H1 (cell line): ENCODE data around the gene ATXN2L. TPM values are rescaled to one million over a fixed set of nuclear protein-coding genes. Genes with fewer than 3 reads are reported as not detected.

Experiments
- CTCF ChIA-PET: fragments of 300-600 bp; sonication (Branson Sonifier 250); formaldehyde crosslinking; loops from one replicate; lab custom pipeline; 2021; ENCODE audit not compliant: partially characterized antibody; lab: Charles Lee
- POLR2A ChIA-PET: fragments of 300-600 bp; sonication (Branson Sonifier 250); formaldehyde crosslinking; loops from one replicate; lab custom pipeline; 2021; ENCODE audit warnings: inconsistent platforms; ENCODE audit not compliant: partially characterized antibody; lab: Charles Lee
- DNase-seq, 2 experiments: peaks; one replicate each; pipeline versions ENCODE4 v3.0.0 to v3.0.0-alpha.2; 2010 to 2022; ENCODE audit warnings: low spot score in 2 of 2, low read depth in 1 of 2, mixed read lengths in 1 of 2
- FAIRE-seq: peaks from 2 replicates; lab custom pipeline; 2011; peaks lifted over from hg19 to GRCh38; lab: Jason Lieb, UNC
- H2AFZ ChIP-seq: 2 replicates; pipeline ENCODE4 v1.8.1; 2012; ENCODE audit warnings: low read length, inconsistent platforms
- H2AK5ac ChIP-seq: 2 replicates; pipeline ENCODE4 v1.6.1; 2013; ENCODE audit warnings: low read depth, low read length
- H2BK120ac ChIP-seq: replicated peaks from 2 replicates; pipeline ENCODE3; 2013; ENCODE audit warnings: low read depth, low read length, inconsistent platforms
- H2BK12ac ChIP-seq: 2 replicates; pipeline ENCODE4 v1.6.1; 2013; ENCODE audit warnings: low read depth, low read length
- H2BK15ac ChIP-seq: 2 replicates; pipeline ENCODE4 v1.6.1; 2013; ENCODE audit warnings: low read length
- H2BK20ac ChIP-seq: 2 replicates; pipeline ENCODE4 v1.6.1; 2013; ENCODE audit warnings: low read length
- H2BK5ac ChIP-seq: 2 replicates; pipeline ENCODE4 v1.6.1; 2013; ENCODE audit warnings: low read depth, low read length
- H3K14ac ChIP-seq: 2 replicates; pipeline ENCODE4 v1.6.1; 2013; ENCODE audit warnings: inconsistent platforms; ENCODE audit not compliant: insufficient read length
- H3K18ac ChIP-seq: 2 replicates; pipeline ENCODE4 v1.6.1; 2013; ENCODE audit warnings: low read length; ENCODE audit errors: extremely low read depth
- H3K23ac ChIP-seq: 2 replicates; pipeline ENCODE4 v1.6.1; 2013; ENCODE audit warnings: inconsistent platforms; ENCODE audit not compliant: insufficient read length
- H3K23me2 ChIP-seq: 2 replicates; pipeline ENCODE4 v1.6.1; 2013; ENCODE audit warnings: low read depth, low read length
- H3K27ac ChIP-seq: 2 replicates; pipeline ENCODE4 v1.6.1; 2011; ENCODE audit warnings: low read depth, low read length, inconsistent platforms
- H3K27me3 ChIP-seq, 4 experiments: replicated peaks in 1 of 4; 1 replicate in 1 of 4; 2 replicates in 3 of 4; pipeline versions ENCODE4 v1.6.1 to v1.8.1; 2011 to 2013; ENCODE audit warnings: low read length in 3 of 4, mild to moderate bottlenecking in 3 of 4, inconsistent platforms in 2 of 4, mixed read lengths in 2 of 4, moderate library complexity in 1 of 4; ENCODE audit not compliant: control insufficient read depth in 3 of 4, insufficient read depth in 3 of 4; ENCODE audit errors: extremely low read depth in 1 of 4
- H3K36me3 ChIP-seq, 4 experiments: 2 replicates each; pipeline versions ENCODE4 v1.6.1 to v1.8.1; 2011 to 2013; ENCODE audit warnings: mild to moderate bottlenecking in 4 of 4, low read length in 3 of 4, moderate library complexity in 2 of 4, control low read depth in 1 of 4, inconsistent platforms in 1 of 4; ENCODE audit not compliant: insufficient read depth in 4 of 4, control insufficient read depth in 2 of 4
- H3K4ac ChIP-seq: replicated peaks from 2 replicates; pipeline ENCODE3; 2013; ENCODE audit warnings: low read length, low read depth, mixed read lengths, inconsistent platforms; ENCODE audit not compliant: insufficient read length
- H3K4me1 ChIP-seq, 4 experiments: replicated peaks in 1 of 4; 1 replicate in 1 of 4; 2 replicates in 3 of 4; pipeline versions ENCODE4 v1.6.1 to v1.8.1; 2011 to 2013; ENCODE audit warnings: low read length in 3 of 4, inconsistent platforms in 2 of 4, mixed read lengths in 1 of 4; ENCODE audit not compliant: insufficient read depth in 4 of 4, control insufficient read depth in 3 of 4
- H3K4me2 ChIP-seq, 2 experiments: 2 replicates each; pipeline versions ENCODE4 v1.6.1 to v1.8.1; 2011 to 2013; ENCODE audit warnings: low read depth in 2 of 2, low read length in 2 of 2, control low read depth in 1 of 2, inconsistent platforms in 1 of 2, mild to moderate bottlenecking in 1 of 2; ENCODE audit not compliant: insufficient read depth in 1 of 2
- H3K4me3 ChIP-seq, 4 experiments: fragments of 200-600, 300-600 bp in 1 of 4; sonication (generic), shearing (Covaris generic), sonication (Bioruptor Twin) in 1 of 4; 2 replicates each; pipeline versions ENCODE4 v1.5.1 to v1.8.1; 2011 to 2016; ENCODE audit warnings: low read length in 4 of 4, low read depth in 3 of 4, control low read depth in 2 of 4, inconsistent platforms in 2 of 4, mild to moderate bottlenecking in 2 of 4, mixed read lengths in 1 of 4, moderate library complexity in 1 of 4; ENCODE audit not compliant: insufficient read depth in 2 of 4; ENCODE audit errors: extremely low read depth in 1 of 4
- H3K56ac ChIP-seq: replicated peaks from 2 replicates; pipeline ENCODE3; 2013; ENCODE audit warnings: low read depth, mild to moderate bottlenecking, mixed read lengths, low read length, inconsistent platforms; ENCODE audit not compliant: insufficient read length
- H3K79me1 ChIP-seq: 2 replicates; pipeline ENCODE4 v1.6.1; 2013; ENCODE audit warnings: low read depth, low read length, control low read depth
- H3K79me2 ChIP-seq, 2 experiments: 2 replicates each; pipeline versions ENCODE4 v1.6.1 to v1.8.1; 2012 to 2013; ENCODE audit warnings: low read length in 2 of 2, mild to moderate bottlenecking in 2 of 2, inconsistent platforms in 1 of 2; ENCODE audit not compliant: insufficient read depth in 2 of 2, control insufficient read depth in 1 of 2
- H3K9ac ChIP-seq, 4 experiments: replicated peaks in 1 of 4; 1 replicate in 1 of 4; 2 replicates in 3 of 4; pipeline versions ENCODE4 v1.6.1 to v1.8.1; 2011 to 2013; ENCODE audit warnings: low read depth in 3 of 4, low read length in 3 of 4, control low read depth in 2 of 4, mild to moderate bottlenecking in 2 of 4, moderate library complexity in 2 of 4, inconsistent platforms in 1 of 4; ENCODE audit errors: extremely low read depth in 1 of 4
- H3K9me3 ChIP-seq, 2 experiments: 2 replicates each; pipeline versions ENCODE4 v1.6.1 to v1.8.1; 2012 to 2013; ENCODE audit warnings: mild to moderate bottlenecking in 2 of 2, moderate library complexity in 2 of 2, control low read depth in 1 of 2, inconsistent platforms in 1 of 2, low read depth in 1 of 2, low read length in 1 of 2, mixed read lengths in 1 of 2; ENCODE audit not compliant: insufficient read depth in 2 of 2
- H4K20me1 ChIP-seq, 2 experiments: replicated peaks in 1 of 2; 2 replicates each; pipeline versions ENCODE3 to v1.8.1; 2011 to 2013; ENCODE audit warnings: inconsistent platforms in 2 of 2, low read length in 2 of 2, mild to moderate bottlenecking in 1 of 2; ENCODE audit not compliant: insufficient read depth in 2 of 2, control insufficient read depth in 1 of 2
- H4K5ac ChIP-seq: 2 replicates; pipeline ENCODE4 v1.6.1; 2013; ENCODE audit warnings: low read length, low read depth, mixed read lengths, inconsistent platforms; ENCODE audit not compliant: insufficient read length
- H4K8ac ChIP-seq: 2 replicates; pipeline ENCODE4 v1.8.0; 2013; ENCODE audit warnings: mild to moderate bottlenecking, moderate library complexity, low read length, inconsistent platforms; ENCODE audit not compliant: insufficient read depth; ENCODE audit errors: extremely low read depth
- H4K91ac ChIP-seq: replicated peaks from 2 replicates; pipeline ENCODE3; 2013; ENCODE audit warnings: low read length, mixed read lengths, inconsistent platforms; ENCODE audit not compliant: insufficient read length
- BCL11A ChIP-seq, 2 experiments: IDR thresholded peaks; one replicate each; pipeline ENCODE4 v1.6.1; 2011; ENCODE audit warnings: low read depth in 2 of 2, low read length in 2 of 2, mild to moderate bottlenecking in 2 of 2
- BRCA1 ChIP-seq: IDR thresholded peaks from 2 replicates; pipeline ENCODE4 v1.6.1; 2012; ENCODE audit warnings: low read depth, low read length, improper control_type of control experiment
- CBX8 ChIP-seq: fragments of 300-800, 300-1000 bp; sonication (generic); IDR thresholded peaks from 2 replicates; pipeline ENCODE4 v1.7.1; 2016; ENCODE audit warnings: low read depth, low read length, borderline replicate concordance
- HDAC6 ChIP-seq: IDR thresholded peaks from one replicate; pipeline ENCODE4 v1.7.1; 2012; ENCODE audit warnings: low read depth, mild to moderate bottlenecking, inconsistent platforms, low read length, moderate library complexity
- JUN ChIP-seq: IDR thresholded peaks from 2 replicates; pipeline ENCODE4 v1.6.1; 2011; ENCODE audit warnings: low read depth, mild to moderate bottlenecking, improper control_type of control experiment, low read length
- KDM4A ChIP-seq: IDR thresholded peaks from one replicate; pipeline ENCODE4 v1.7.1; 2012; ENCODE audit warnings: low read depth, mild to moderate bottlenecking, moderate library complexity, low read length, inconsistent platforms; ENCODE audit not compliant: severe bottlenecking
- NRF1 ChIP-seq: IDR thresholded peaks from 2 replicates; pipeline ENCODE4 v1.6.1; 2011; ENCODE audit warnings: mild to moderate bottlenecking, low read depth, low read length, improper control_type of control experiment
- POLR2A ChIP-seq, 2 experiments: IDR thresholded peaks; 1 replicate in 1 of 2; 2 replicates in 1 of 2; pipeline ENCODE4 v1.6.1; 2011; ENCODE audit warnings: low read depth in 2 of 2, low read length in 2 of 2, mild to moderate bottlenecking in 2 of 2; ENCODE audit errors: control extremely low read depth in 1 of 2
- SAP30 ChIP-seq: fragments of 300-600 bp; sonication (generic); IDR thresholded peaks from 2 replicates; pipeline ENCODE4 v1.7.1; 2012; ENCODE audit warnings: low read length, moderate library complexity, mild to moderate bottlenecking, inconsistent platforms; ENCODE audit not compliant: insufficient read depth, insufficient replicate concordance
- SIRT6 ChIP-seq: IDR thresholded peaks from one replicate; pipeline ENCODE4 v1.7.1; 2012; ENCODE audit warnings: low read length, inconsistent platforms
- SP1 ChIP-seq: IDR thresholded peaks from 2 replicates; pipeline ENCODE4 v1.6.1; 2011; ENCODE audit warnings: low read depth, low read length
- YY1 ChIP-seq: IDR thresholded peaks from 2 replicates; pipeline ENCODE4 v1.6.1; 2011; ENCODE audit warnings: low read depth, mild to moderate bottlenecking, low read length
- ZNF274 ChIP-seq: IDR thresholded peaks from 2 replicates; pipeline ENCODE4 v1.7.0; 2012; ENCODE audit warnings: low read length, borderline replicate concordance; ENCODE audit errors: extremely low read depth
- WGBS, 2 experiments: shearing (Covaris generic) in 1 of 2; methylation state at CpG; one replicate each; pipeline versions ENCODE4 v1.1.6 to v1.1.7; 2013 to 2015; ENCODE audit warnings: low lambda C conversion rate in 2 of 2, mixed read lengths in 2 of 2, inconsistent platforms in 1 of 2, low coverage in 1 of 2, missing lambda C conversion rate in 1 of 2; ENCODE audit not compliant: insufficient replicate concordance in 2 of 2, insufficient coverage in 1 of 2, insufficient read length in 1 of 2; ENCODE audit errors: extremely low coverage in 1 of 2, missing lambda C conversion rate in 1 of 2; 5-methylcytosine and 5-hydroxymethylcytosine counted together
- polyA plus RNA-seq, 7 experiments: library from polyadenylated mRNA; depleted of rRNA in 3 of 7; stranded (reverse) in 5 of 7; unstranded in 2 of 7; fragments of >200 nt in 5 of 7; fragments of 200-250 nt in 2 of 7; gene quantifications; 1 replicate in 5 of 7; 2 replicates in 1 of 7; 4 replicates in 1 of 7; pipeline versions ENCODE4 v1.2.1 to v1.2.3, GENCODE V29; 2011 to 2013; ENCODE audit warnings: missing spikeins in 2 of 7, mixed read lengths in 2 of 7
- total RNA-seq: library from RNA; stranded (reverse); fragmentation: NEBNext Ultra II Directional; extraction: Animal tissue kit (Norgen Biotek cat#: 25700); gene quantifications from 2 replicates; pipeline ENCODE4 v1.2.1, GENCODE V29; 2021
- TF ChIP-seq, protein P1 (sequence below): IDR thresholded peaks from 2 replicates; pipeline ENCODE4 v1.6.1; 2012; ENCODE audit warnings: inconsistent platforms

Gene ATXN2L
- total and polyA plus RNA-seq, 2 of the 8 experiments (the other 6 are each of a cell fraction or from before 2014, with no cell fraction given): 79.1 to 227 TPM

DNA sequence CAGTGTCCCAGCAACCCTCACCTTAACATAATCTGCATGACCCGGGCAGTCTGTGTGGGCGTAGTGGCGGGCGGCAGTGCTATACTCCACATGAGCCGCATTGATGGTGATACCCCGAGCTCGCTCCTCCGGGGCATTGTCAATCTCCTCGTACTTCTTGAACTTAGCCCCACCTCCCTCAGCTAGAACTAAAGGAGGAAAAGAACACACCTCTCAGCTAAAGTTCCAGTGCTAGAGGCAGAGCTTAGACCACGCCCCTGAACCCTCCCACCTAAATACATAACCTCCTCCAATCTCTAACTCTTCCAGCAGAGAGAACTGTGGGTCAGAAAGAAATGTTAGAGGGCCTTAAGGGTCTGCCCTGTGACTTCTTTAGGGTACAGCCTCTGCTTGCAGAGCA, 22.5 kb downstream of the ATXN2L start:
- H3K27ac ChIP-seq: 0 out of 2 replicates have a peak overlapping the region, but pooled peaks have one; percentile 70
- 0 out of 2 replicates have a peak, but pooled peaks cover 2% of the 10 kb centered on the region for H3K79me1 ChIP-seq
- peak overlapping the region; percentile 71 to 98 for H3K4me2 ChIP-seq
- H3K14ac ChIP-seq: no peak overlapping the region
- H3K56ac ChIP-seq: no peak overlapping the region
- H4K91ac ChIP-seq: peak overlapping the region; percentile 91
- H4K8ac ChIP-seq: peak overlapping the region; percentile 99
- H2BK5ac ChIP-seq: peak overlapping the region; percentile 95; the same call in 1 of the 2 replicates
- H4K20me1 ChIP-seq: peaks cover 2 to 14% of the 10 kb centered on the region in 2 experiments
- H3K4ac ChIP-seq: no peak overlapping the region
- H2BK15ac ChIP-seq: no peak overlapping the region
- DNase-seq (peak in 1 of 2 experiments; percentile 39), FAIRE-seq (no peak)
- peaks cover 17 to 32% (median 28%) of the 10 kb centered on the region in 4 experiments for H3K36me3 ChIP-seq
- ChIA-PET POLR2A (interaction anchor here (0.6 to 23.4 kb wide), 8 partner anchors 9 to 121 kb away, joined by 3 to 756 read pairs (median 5); partner anchors contain the start of genes ATP2A1, ATXN2L and SH2B1), CTCF (interaction anchor here (0.8 to 4.8 kb wide), 9 partner anchors 9 to 759 kb away, joined by 3 to 34 read pairs (median 5); partner anchors contain the start of gene SH2B1)
- peaks cover 0 to 7% (median 3%) of the 10 kb centered on the region in 4 experiments; a peak in 5 of 7 replicates for H3K4me1 ChIP-seq
- 80% methylated on average over 10 of the region's 10 CpGs; no CpG with 5 or more reads in 1 of the 2 experiments for WGBS, 2 experiments
- H2BK12ac ChIP-seq: no peak overlapping the region
- no peaks in the 10 kb centered on the region for H3K9me3 ChIP-seq
- H2BK120ac ChIP-seq: no peak overlapping the region
- H2AFZ ChIP-seq: no peak overlapping the region
- peak overlapping the region in 3 of 4 experiments; percentile 75 to 91 (median 89); a peak in 6 of 7 replicates for H3K9ac ChIP-seq
- H2AK5ac ChIP-seq: no peak overlapping the region
- no peak overlapping the region for H3K18ac ChIP-seq
- no peak overlapping the region for H3K23ac ChIP-seq
- peaks cover 0 to 20% of the 10 kb centered on the region in 2 experiments; a peak in 3 of 4 replicates for H3K79me2 ChIP-seq
- peak overlapping the region; percentile 87 to 99 (median 98) for H3K4me3 ChIP-seq
- H2BK20ac ChIP-seq: no peak overlapping the region
- H3K27me3 ChIP-seq: no peaks in the 10 kb centered on the region
- H4K5ac ChIP-seq: no peak overlapping the region
- H3K23me2 ChIP-seq: peaks cover 14% of the 10 kb centered on the region
- TF ChIP-seq BRCA1 (no peak), SIRT6 (no peak), HDAC6 (no peak), CBX8 (no peak), SP1 (no peak), POLR2A (IDR thresholded peaks at IDR 0.05; ENCODE audit: control extremely low read depth in 1 of 2, low read depth in 2 of 2, low read length in 2 of 2) (no peak), ZNF274 (no peak), KDM4A (no peak), NRF1 (no peak), JUN (no peak), SAP30 (no peak), YY1 (no peak), BCL11A (IDR thresholded peaks at IDR 0.05; ENCODE audit: low read depth in 2 of 2, low read length in 2 of 2) (no peak)
- TF ChIP-seq, protein P1, sequence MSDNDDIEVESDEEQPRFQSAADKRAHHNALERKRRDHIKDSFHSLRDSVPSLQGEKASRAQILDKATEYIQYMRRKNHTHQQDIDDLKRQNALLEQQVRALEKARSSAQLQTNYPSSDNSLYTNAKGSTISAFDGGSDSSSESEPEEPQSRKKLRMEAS: no peak
